ENCODE data around the gene TOX4.

DNA sequence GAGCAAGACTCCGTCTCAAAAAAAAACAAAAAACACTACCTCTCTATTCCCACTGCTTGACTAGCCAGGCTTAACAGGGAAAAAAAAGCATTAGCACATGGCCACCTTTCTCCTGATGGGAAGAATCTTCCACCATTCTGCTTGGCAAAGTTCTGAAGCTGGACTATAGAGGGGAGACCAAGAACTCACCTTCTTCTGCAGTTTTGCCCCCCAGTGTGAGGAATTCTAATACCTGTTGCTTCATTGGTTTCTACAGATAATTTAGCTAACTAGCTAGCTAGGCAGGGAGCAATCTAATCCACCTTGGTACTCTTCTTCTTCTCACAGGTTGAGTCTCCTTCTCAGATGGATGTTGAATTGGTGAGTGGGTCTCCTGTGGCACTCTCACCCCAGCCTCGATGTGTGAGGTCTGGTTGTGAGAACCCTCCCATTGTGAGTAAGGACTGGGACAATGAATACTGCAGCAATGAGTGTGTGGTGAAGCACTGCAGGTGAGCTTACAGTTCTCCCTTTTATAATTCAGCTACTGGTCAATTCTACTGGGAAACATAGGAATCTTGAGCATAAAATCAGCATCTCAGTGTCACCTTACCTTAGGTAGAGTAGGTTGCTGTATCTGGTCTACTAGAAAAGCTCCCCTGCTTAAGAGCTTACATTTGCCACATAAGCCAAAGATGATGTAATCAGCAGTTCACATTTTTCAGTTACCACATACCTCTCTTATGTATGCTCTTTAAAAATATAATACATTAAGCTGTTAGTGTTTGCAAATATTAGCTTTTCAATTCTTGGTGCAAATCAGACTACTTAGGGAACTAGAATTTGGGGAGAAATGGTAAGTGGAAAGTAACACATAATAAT, 18.1 kb downstream of the TOX4 start:
- TF ChIP-seq GATA3 (IDR thresholded peaks at IDR 0.05; ENCODE audit: low read depth, low read length) (no peak), GATA2 (IDR thresholded peaks at IDR 0.05; ENCODE audit: low read depth, low read length) (no peak)
